OCI-LY7 (cell line): ENCODE data around the gene PHF21B. TPM values are rescaled to one million over a fixed set of nuclear protein-coding genes. Genes with fewer than 3 reads are reported as not detected.

Experiments
- BruUV-seq: library from RNA; stranded (reverse); fragments of 400-500 nt; replicated peaks from 2 replicates; lab custom pipeline; 2021; lab: Mats Ljungman, UMichigan
- CTCF ChIA-PET: fragments of 300-600 bp; sonication (Branson Sonifier 250); formaldehyde crosslinking; loops from one replicate; lab custom pipeline; 2022; ENCODE audit warnings: antibody characterized with exemption; ENCODE audit not compliant: unreplicated experiment; lab: Charles Lee
- POLR2A ChIA-PET: fragments of 300-600 bp; sonication (Branson Sonifier 250); formaldehyde crosslinking; loops from one replicate; lab custom pipeline; 2022; ENCODE audit warnings: antibody characterized with exemption; lab: Charles Lee
- DNase-seq: peaks from one replicate; pipeline ENCODE4 v3.0.0-alpha.2; 2015; ENCODE audit warnings: low spot score
- H2AFZ ChIP-seq: fragments of 200-600 bp; sonication (generic), shearing (Covaris generic); 2 replicates; pipeline ENCODE4 v1.6.1; 2014; ENCODE audit warnings: mild to moderate bottlenecking, antibody characterized with exemption, low read length, moderate library complexity
- H3K27ac ChIP-seq: fragments of 200-600 bp; sonication (generic); 2 replicates; pipeline ENCODE4 v1.5.1; 2014; ENCODE audit warnings: mixed run types, low read depth, mild to moderate bottlenecking, moderate library complexity, low read length, inconsistent platforms; ENCODE audit not compliant: poor library complexity, severe bottlenecking
- H3K36me3 ChIP-seq: fragments of 200-600 bp; sonication (generic); 2 replicates; pipeline ENCODE4 v1.6.1; 2014; ENCODE audit warnings: mild to moderate bottlenecking, antibody characterized with exemption, low read length, moderate library complexity, mixed read lengths; ENCODE audit not compliant: insufficient read depth
- H3K4me1 ChIP-seq: fragments of 200-600 bp; sonication (generic); 2 replicates; pipeline ENCODE4 v1.5.1; 2014; ENCODE audit warnings: mild to moderate bottlenecking, low read length; ENCODE audit not compliant: insufficient read depth, poor library complexity, severe bottlenecking
- H3K4me2 ChIP-seq: fragments of 200-600 bp; sonication (generic); 2 replicates; pipeline ENCODE4 v1.6.1; 2014; ENCODE audit warnings: mild to moderate bottlenecking, low read length
- H3K4me3 ChIP-seq: fragments of 200-600 bp; sonication (generic); 2 replicates; pipeline ENCODE4 v1.5.1; 2014; ENCODE audit warnings: mild to moderate bottlenecking, low read depth, low read length; ENCODE audit not compliant: poor library complexity, severe bottlenecking
- H3K79me2 ChIP-seq: fragments of 200-600 bp; sonication (generic); 2 replicates; pipeline ENCODE4 v1.6.1; 2016; ENCODE audit warnings: low read depth, mild to moderate bottlenecking, low read length, moderate library complexity, mixed read lengths; ENCODE audit not compliant: insufficient read depth
- H3K9me2 ChIP-seq: fragments of 200-600 bp; sonication (generic); 2 replicates; pipeline ENCODE4 v1.6.1; 2016; ENCODE audit warnings: mild to moderate bottlenecking, low read length, mixed read lengths; ENCODE audit not compliant: insufficient read depth
- H3K9me3 ChIP-seq: fragments of 200-600 bp; sonication (generic); 2 replicates; pipeline ENCODE4 v1.6.1; 2014; ENCODE audit warnings: mild to moderate bottlenecking, mixed run types, low read length, mixed read lengths
- H4K20me1 ChIP-seq: fragments of 200-600 bp; sonication (generic); 2 replicates; pipeline ENCODE4 v1.6.1; 2014; ENCODE audit warnings: mild to moderate bottlenecking, antibody characterized with exemption, low read length, moderate library complexity, mixed read lengths; ENCODE audit not compliant: insufficient read depth
- EZH2phosphoT487 ChIP-seq: fragments of 200-600 bp; sonication (generic); IDR thresholded peaks from 2 replicates; pipeline ENCODE4 v1.6.1; 2018; ENCODE audit warnings: low read depth, borderline replicate concordance, mild to moderate bottlenecking, mixed run types, antibody characterized with exemption, low read length, moderate library complexity, mixed read lengths
- intact Hi-C: fragments of 100-400 bp; cut with micrococcal nuclease; formaldehyde crosslinking; loops from one replicate; pipeline ENCODE4 v1.10.0; 2022; ENCODE audit not compliant: unreplicated experiment
- total RNA-seq, 2 experiments: library from RNA; depleted of rRNA in 1 of 2; stranded (reverse); fragments of >200 nt in 1 of 2; shearing (Covaris generic) in 1 of 2; gene quantifications; 2 replicates each; pipeline ENCODE4 v1.2.3, GENCODE V29; 2014 to 2022
- TF ChIP-seq, protein P1 (sequence below): fragments of 200-600 bp; sonication (generic); conservative IDR thresholded peaks from 2 replicates; pipeline ENCODE4 v1.5.1; 2014; ENCODE audit warnings: mild to moderate bottlenecking, antibody characterized with exemption, low read length, moderate library complexity, mixed read lengths

PHF21B gene
- total RNA-seq, 2 experiments from 2014 or later = 9.4 to 12.4 TPM

DNA sequence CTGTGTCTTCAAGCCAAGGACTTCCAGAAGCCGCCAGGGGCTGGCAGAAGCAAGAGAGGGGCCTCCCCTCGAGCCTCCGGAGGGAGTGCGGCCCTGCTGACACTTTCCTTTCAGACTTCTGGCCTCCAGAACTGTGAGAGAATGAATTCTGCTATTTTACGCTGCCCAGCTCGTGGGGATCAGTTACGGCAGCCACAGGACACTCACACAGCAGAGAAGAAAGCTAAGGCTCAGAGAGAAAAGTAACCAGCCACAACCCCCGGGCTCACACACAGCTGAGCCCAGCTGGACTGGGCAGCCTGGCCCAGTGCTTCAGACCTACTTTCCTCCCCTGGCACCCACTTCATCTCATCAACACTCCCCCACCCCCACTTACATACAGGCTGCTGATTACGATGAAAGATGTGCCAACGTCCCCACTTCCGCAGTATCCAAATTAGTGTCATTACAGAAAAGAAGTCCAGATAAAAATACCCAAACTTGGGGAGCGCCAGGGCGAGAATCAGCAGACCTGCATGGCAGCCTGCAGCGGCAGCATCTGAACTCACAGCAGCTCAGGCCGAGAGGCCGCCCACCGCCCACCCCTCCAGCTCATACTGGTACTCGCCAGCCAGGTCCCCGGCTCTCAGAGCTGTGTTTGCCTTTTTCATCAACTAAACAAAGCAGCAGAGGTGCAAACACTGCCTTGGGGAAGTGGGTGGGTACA, 15.3 kb downstream of the PHF21B start:
- no peak overlapping the region for H3K4me3 ChIP-seq
- intact Hi-C loops = no loop called here
- no TSS peak for BruUV-seq
- H3K79me2 ChIP-seq = no peaks in the 10 kb centered on the region
- no peaks in the 10 kb centered on the region for H3K9me3 ChIP-seq
- H3K9me2 ChIP-seq = no peaks in the 10 kb centered on the region
- no peak for DNase-seq
- H4K20me1 ChIP-seq = no peaks in the 10 kb centered on the region; the same call in 1 of the 2 replicates
- no peak overlapping the region for H2AFZ ChIP-seq
- H3K4me2 ChIP-seq = no peak overlapping the region
- H3K36me3 ChIP-seq = no peaks in the 10 kb centered on the region
- POLR2A ChIA-PET = no interaction called here
- H3K27ac ChIP-seq = no peak overlapping the region
- H3K4me1 ChIP-seq = no peaks in the 10 kb centered on the region
- TF ChIP-seq, protein P1, sequence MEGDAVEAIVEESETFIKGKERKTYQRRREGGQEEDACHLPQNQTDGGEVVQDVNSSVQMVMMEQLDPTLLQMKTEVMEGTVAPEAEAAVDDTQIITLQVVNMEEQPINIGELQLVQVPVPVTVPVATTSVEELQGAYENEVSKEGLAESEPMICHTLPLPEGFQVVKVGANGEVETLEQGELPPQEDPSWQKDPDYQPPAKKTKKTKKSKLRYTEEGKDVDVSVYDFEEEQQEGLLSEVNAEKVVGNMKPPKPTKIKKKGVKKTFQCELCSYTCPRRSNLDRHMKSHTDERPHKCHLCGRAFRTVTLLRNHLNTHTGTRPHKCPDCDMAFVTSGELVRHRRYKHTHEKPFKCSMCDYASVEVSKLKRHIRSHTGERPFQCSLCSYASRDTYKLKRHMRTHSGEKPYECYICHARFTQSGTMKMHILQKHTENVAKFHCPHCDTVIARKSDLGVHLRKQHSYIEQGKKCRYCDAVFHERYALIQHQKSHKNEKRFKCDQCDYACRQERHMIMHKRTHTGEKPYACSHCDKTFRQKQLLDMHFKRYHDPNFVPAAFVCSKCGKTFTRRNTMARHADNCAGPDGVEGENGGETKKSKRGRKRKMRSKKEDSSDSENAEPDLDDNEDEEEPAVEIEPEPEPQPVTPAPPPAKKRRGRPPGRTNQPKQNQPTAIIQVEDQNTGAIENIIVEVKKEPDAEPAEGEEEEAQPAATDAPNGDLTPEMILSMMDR = no peak
- TF ChIP-seq EZH2phosphoT487 = no peak
- CTCF ChIA-PET = no interaction called here

DNA sequence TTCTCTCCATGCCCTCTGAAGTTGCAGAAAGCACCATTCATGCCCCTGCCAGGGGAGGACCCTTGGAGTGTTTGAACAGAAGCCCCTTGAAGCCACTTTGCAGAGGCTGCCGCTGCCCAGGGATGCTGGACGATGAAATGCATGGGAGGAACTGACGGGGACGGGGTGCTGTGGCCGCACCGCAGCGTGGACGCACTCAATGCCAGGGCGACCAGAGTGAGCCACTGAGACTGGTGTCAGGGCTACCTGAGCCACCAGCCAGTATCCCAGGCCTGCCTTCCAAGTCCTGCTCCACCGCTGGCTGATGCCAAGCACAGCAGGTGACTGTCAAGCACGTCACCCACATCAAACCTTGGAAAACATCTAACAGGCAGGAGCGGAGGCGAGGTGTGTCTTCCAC, 17.6 kb downstream of the PHF21B start:
- H3K79me2 ChIP-seq = no peaks in the 10 kb centered on the region
- POLR2A ChIA-PET = no interaction called here
- TF ChIP-seq, protein P1 = no peak
- no peak for TF ChIP-seq EZH2phosphoT487

DNA sequence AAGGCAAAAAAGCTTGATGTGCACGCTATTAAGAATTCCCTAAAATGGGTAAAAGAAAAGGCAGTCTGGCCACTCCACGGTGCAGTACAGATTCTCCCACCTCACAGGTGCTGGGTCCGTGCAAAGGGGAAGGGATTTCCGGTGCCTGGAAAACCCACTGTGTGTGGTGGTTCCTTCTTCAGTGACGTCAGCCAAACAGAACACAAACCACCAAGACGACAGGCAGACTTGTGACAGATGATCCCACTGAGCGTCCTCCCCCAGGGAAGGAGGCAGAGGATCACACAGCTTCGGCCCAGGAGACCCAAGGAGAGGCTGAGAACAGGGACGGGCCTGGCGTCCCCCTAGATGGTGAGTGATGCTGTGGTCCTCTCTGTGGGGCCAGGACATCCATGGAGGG, 18.6 kb downstream of the PHF21B start:
- H3K4me2 ChIP-seq = no peak overlapping the region
- CTCF ChIA-PET = no interaction called here
- intact Hi-C loops = no loop called here
- no TSS peak for BruUV-seq
- H3K27ac ChIP-seq = no peak overlapping the region
- no peak overlapping the region for H2AFZ ChIP-seq
- TF ChIP-seq, protein P1 = no peak
- no peak for TF ChIP-seq EZH2phosphoT487
- no peaks in the 10 kb centered on the region for H3K4me1 ChIP-seq
- H3K79me2 ChIP-seq = no peaks in the 10 kb centered on the region
- POLR2A ChIA-PET = no interaction called here
- H3K4me3 ChIP-seq = no peak overlapping the region
- no peaks in the 10 kb centered on the region; the same call in 1 of the 2 replicates for H4K20me1 ChIP-seq
- no peaks in the 10 kb centered on the region for H3K9me3 ChIP-seq
- no peaks in the 10 kb centered on the region for H3K9me2 ChIP-seq
- no peak for DNase-seq
- H3K36me3 ChIP-seq = no peaks in the 10 kb centered on the region; the same call in 1 of the 2 replicates

More for the DNA sequence above, 17.6 kb downstream of the PHF21B start:
- Histone ChIP-seq H3K4me3 (no peak overlapping the region), H3K9me2 (no peaks in the 10 kb centered on the region), H3K27ac (no peak overlapping the region), H4K20me1 (no peaks in the 10 kb centered on the region; the same call in 1 of the 2 replicates), H3K36me3 (no peaks in the 10 kb centered on the region), H3K4me2 (no peak overlapping the region), H3K4me1 (no peaks in the 10 kb centered on the region), H3K9me3 (no peaks in the 10 kb centered on the region), H2AFZ (no peak overlapping the region)
- BruUV-seq = no TSS peak
- no peak for DNase-seq
- intact Hi-C loops = no loop called here
- CTCF ChIA-PET = no interaction called here
